ENCODE results near the gene WDR45B.

Gene WDR45B

DNA sequence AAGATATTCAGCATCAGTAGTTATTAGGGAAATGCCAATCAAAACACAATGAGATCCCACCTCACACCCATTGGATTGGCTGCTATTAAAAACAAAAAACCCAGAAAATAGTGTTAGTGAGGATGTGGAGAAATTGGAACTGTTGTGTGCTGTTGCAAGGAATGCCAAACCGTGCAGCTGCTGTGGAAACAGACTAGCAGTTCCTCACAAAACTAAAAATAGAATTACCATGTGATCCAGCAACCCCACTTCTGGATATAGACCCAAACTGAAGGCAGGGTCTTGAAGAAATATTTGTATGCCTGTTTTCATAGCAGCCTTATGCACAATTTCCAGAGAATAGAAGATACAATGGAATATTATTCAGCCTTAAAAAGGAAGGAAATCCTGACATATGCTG lies 82.7 kb downstream of the WDR45B start:
- Histone ChIP-seq H3K4me3 (no peak overlapping the region), H3K9me3 (no peaks in the 10 kb centered on the region), H3K27ac (no peak overlapping the region), H3K27me3 (no peaks in the 10 kb centered on the region), H3K36me3 (peaks cover 5 to 48% (median 16%) of the 10 kb centered on the region in 3 donors), H3K4me1 (peaks cover 0 to 78% (median 25%) of the 10 kb centered on the region in 4 donors)
- DNase-seq, result no peak
- intact Hi-C loops (cut with DNase I; ENCODE audit: low total_unique reads), result no loop called here
- TF ChIP-seq, protein P1, sequence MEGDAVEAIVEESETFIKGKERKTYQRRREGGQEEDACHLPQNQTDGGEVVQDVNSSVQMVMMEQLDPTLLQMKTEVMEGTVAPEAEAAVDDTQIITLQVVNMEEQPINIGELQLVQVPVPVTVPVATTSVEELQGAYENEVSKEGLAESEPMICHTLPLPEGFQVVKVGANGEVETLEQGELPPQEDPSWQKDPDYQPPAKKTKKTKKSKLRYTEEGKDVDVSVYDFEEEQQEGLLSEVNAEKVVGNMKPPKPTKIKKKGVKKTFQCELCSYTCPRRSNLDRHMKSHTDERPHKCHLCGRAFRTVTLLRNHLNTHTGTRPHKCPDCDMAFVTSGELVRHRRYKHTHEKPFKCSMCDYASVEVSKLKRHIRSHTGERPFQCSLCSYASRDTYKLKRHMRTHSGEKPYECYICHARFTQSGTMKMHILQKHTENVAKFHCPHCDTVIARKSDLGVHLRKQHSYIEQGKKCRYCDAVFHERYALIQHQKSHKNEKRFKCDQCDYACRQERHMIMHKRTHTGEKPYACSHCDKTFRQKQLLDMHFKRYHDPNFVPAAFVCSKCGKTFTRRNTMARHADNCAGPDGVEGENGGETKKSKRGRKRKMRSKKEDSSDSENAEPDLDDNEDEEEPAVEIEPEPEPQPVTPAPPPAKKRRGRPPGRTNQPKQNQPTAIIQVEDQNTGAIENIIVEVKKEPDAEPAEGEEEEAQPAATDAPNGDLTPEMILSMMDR (IDR thresholded peaks at IDR 0.05), result no peak
